ENCODE measurements around the gene STRN3.

GRCh38 chr14:30906752-30907658 is 119.2 kb downstream of the STRN3 start:
- TF ChIP-seq CTCF (IDR thresholded peaks at IDR 0.05; ENCODE audit: low read depth, low read length) (peak; percentile 13), POLR2A (IDR thresholded peaks at IDR 0.05; ENCODE audit: extremely low read depth, insufficient read length) (no peak)
